Activated gamma-delta T cell (primary cell): ENCODE results near the gene COTL1.

ENCODE experiments used
- DNase-seq: peaks from one replicate; lab custom pipeline; 2025; lab: John Stamatoyannopoulos, UW

COTL1 gene

GRCh38 chr16:84596161-84596560 is 21.7 kb downstream of the COTL1 start:
- no peak for DNase-seq

- no peak for DNase-seq
Observed at GRCh38 chr16:84595052-84595481, 22.8 kb downstream of the COTL1 start.

GRCh38 chr16:84594725-84595038 is 23.2 kb downstream of the COTL1 start:
- no peak for DNase-seq

GRCh38 chr16:84593825-84594724 is 23.8 kb downstream of the COTL1 start:
- peak; percentile 79 for DNase-seq

- DNase-seq: no peak
Observed at GRCh38 chr16:84592718-84593117, 25.2 kb downstream of the COTL1 start.

- no peak for DNase-seq
Observed at GRCh38 chr16:84589975-84590719, 27.7 kb downstream of the COTL1 start.

GRCh38 chr16:84588991-84589390 is 28.9 kb downstream of the COTL1 start:
- DNase-seq: no peak

GRCh38 chr16:84585886-84586285 is 32.0 kb downstream of the COTL1 start:
- no peak for DNase-seq

- no peak for DNase-seq
Observed at GRCh38 chr16:84585467-84585866, 32.4 kb downstream of the COTL1 start.

- no peak for DNase-seq
Observed at GRCh38 chr16:84584678-84585077, 33.2 kb downstream of the COTL1 start.

GRCh38 chr16:84583995-84584394 is 33.9 kb downstream of the COTL1 start:
- no peak for DNase-seq

- DNase-seq: no peak
Observed at GRCh38 chr16:84582958-84583516, 34.8 kb downstream of the COTL1 start.

- no peak for DNase-seq
Observed at GRCh38 chr16:84581158-84581557, 36.7 kb downstream of the COTL1 start.

GRCh38 chr16:84579936-84580335 is 37.9 kb downstream of the COTL1 start:
- no peak for DNase-seq

GRCh38 chr16:84578538-84579126 is 39.2 kb downstream of the COTL1 start:
- no peak for DNase-seq

- no peak for DNase-seq
Observed at GRCh38 chr16:84577034-84577803, 40.7 kb downstream of the COTL1 start.

- no peak for DNase-seq
Observed at GRCh38 chr16:84575914-84576313, 42.0 kb downstream of the COTL1 start.

GRCh38 chr16:84574191-84574590 is 43.7 kb downstream of the COTL1 start:
- no peak for DNase-seq

GRCh38 chr16:84572096-84572495 is 45.8 kb downstream of the COTL1 start:
- no peak for DNase-seq

GRCh38 chr16:84571506-84571905 is 46.4 kb downstream of the COTL1 start:
- DNase-seq: no peak

- DNase-seq: no peak
Observed at GRCh38 chr16:84570739-84571403, 47.0 kb downstream of the COTL1 start.
